ENCODE results near the gene TMEM132C.

DNA sequence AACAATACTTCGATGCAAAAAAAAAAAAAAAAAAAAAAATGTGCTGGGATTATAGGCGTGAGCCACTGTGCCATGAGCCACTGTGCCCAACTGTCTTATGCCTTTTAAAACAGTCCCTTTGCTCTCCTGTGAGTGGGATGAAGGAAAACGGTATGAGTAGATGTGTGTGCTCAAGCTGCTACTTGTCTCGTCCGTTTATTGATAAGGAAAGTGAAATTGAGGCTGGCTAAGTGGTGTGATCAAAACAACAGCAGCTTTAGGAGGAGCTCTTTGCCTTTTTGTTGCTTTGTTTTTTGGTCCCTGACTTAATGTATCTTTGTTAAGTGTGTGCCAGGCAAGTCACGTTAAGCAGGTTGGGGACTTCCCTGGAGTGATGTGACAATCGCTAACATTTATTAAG, 275.9 kb downstream of the TMEM132C start:
- TF ChIP-seq CREB1 (IDR thresholded peaks at IDR 0.05; ENCODE audit: low read depth) (no peak), YY1 (IDR thresholded peaks at IDR 0.05; ENCODE audit: low read depth) (no peak), TAF1 (IDR thresholded peaks at IDR 0.05; ENCODE audit: low read depth) (no peak), RAD21 (IDR thresholded peaks at IDR 0.05; ENCODE audit: low read depth) (no peak)
- TF ChIP-seq, protein P1, sequence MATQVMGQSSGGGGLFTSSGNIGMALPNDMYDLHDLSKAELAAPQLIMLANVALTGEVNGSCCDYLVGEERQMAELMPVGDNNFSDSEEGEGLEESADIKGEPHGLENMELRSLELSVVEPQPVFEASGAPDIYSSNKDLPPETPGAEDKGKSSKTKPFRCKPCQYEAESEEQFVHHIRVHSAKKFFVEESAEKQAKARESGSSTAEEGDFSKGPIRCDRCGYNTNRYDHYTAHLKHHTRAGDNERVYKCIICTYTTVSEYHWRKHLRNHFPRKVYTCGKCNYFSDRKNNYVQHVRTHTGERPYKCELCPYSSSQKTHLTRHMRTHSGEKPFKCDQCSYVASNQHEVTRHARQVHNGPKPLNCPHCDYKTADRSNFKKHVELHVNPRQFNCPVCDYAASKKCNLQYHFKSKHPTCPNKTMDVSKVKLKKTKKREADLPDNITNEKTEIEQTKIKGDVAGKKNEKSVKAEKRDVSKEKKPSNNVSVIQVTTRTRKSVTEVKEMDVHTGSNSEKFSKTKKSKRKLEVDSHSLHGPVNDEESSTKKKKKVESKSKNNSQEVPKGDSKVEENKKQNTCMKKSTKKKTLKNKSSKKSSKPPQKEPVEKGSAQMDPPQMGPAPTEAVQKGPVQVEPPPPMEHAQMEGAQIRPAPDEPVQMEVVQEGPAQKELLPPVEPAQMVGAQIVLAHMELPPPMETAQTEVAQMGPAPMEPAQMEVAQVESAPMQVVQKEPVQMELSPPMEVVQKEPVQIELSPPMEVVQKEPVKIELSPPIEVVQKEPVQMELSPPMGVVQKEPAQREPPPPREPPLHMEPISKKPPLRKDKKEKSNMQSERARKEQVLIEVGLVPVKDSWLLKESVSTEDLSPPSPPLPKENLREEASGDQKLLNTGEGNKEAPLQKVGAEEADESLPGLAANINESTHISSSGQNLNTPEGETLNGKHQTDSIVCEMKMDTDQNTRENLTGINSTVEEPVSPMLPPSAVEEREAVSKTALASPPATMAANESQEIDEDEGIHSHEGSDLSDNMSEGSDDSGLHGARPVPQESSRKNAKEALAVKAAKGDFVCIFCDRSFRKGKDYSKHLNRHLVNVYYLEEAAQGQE (IDR thresholded peaks at IDR 0.05; ENCODE audit: low read depth) = no peak

All from Ishikawa (cell line).